ENCODE results near the gene POMGNT2.

GRCh38 chr3:43048470-43048869 is 57.4 kb downstream of the POMGNT2 start:
- TF ChIP-seq POLR2AphosphoS5 (IDR thresholded peaks at IDR 0.05; ENCODE audit: low read depth), result no peak
- no peak for TF ChIP-seq CTCF (IDR thresholded peaks at IDR 0.05; ENCODE audit: insufficient read depth, low read length)
